8988T (cell line): ENCODE results near the gene UBA1.
A peak's percentile ranks its signal among the peaks of the same experiment; 100 is the strongest.

Source experiments
- DNase-seq: peaks from one replicate; pipeline ENCODE4 v3.0.0; 2011

UBA1 gene

DNA sequence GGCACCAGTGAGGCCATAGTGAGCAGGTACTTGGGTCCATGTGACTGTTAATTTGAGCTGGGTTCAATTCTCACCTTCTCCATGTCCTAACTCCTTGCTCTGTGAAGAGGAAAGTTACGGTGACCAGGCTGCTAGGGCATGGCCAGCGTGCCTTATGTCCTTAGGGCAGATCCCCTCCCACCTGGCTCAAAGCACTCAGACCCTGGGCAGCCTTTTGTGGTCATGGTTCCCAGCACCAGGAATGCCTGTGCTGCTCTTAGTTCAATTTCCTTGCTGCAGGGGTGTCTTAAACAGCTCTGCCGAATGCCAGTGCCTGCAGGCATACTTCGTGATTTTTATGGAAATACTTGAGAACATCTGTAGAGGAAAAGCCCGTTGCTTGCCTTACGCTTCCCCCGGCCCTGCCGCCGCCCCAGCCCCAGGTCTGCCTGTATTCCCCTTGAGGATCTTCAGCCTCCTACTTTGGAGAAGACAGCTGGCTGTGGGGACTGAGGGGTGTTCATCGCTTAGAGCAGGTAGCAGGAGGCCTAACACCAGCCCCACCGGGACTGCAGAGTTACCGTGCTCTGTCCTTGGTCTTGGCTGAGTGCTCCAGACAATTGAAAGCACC is 21.8 kb downstream of the UBA1 start:
- no peak for DNase-seq

DNA sequence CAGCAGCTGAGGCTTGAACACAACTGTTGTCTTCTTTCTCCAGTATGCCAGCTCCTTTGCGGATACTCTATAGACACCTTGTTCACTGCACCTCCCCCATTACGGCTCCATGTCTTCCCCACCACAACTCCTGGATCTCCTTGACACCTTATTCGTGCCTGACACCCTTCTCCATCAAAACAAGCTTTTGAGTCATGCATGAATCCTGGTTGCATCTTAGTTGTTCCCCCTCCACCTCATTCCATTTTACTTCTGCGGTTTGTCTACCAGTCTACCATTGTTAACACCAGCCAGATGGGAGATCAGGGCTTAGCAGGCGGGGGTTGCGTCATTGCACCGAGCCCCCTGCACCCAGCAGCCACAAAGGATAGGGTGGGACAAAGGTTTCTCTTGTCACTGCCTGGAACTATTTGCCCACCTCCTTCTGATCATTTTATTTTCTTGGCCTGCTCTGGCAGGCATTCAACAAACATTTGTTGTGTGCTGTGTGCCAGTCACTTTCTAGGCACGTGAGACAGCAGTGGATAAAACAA is 22.8 kb downstream of the UBA1 start:
- DNase-seq = no peak

DNA sequence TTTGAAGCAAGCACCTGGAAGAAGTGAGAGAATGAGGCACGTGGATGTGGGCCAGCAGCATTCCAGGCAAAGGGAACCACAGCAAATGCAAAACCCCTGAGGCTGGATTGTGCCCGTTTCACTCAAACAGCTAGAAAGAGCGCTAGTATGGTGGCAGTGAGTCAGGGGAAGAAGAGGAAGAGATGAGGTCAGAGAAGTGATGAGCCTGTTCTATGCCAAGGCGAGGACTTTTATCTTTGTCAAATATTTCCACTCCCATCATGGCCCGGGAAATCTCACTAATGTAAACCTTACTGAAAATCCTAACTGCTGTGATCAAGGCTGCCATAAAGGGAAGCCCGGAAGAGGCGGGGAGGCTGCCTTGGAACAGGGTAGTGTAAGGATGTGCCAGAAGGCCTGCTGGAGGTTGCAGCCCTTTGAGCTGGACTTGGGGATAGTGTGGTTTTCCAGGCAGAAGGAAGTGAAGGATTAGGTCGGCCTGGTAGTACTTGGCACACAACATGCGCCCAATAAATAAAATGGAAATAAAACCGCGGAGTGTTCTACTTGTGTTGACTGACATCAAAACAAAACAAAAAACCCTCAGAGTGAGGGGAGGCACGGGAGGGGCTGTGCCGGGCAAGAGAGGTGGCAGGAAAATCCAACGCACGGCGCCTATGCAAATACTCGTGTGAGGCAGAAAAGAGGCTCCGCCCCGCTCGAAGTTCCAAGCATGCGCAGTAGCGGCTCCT is 23.7 kb downstream of the UBA1 start:
- DNase-seq = no peak

DNA sequence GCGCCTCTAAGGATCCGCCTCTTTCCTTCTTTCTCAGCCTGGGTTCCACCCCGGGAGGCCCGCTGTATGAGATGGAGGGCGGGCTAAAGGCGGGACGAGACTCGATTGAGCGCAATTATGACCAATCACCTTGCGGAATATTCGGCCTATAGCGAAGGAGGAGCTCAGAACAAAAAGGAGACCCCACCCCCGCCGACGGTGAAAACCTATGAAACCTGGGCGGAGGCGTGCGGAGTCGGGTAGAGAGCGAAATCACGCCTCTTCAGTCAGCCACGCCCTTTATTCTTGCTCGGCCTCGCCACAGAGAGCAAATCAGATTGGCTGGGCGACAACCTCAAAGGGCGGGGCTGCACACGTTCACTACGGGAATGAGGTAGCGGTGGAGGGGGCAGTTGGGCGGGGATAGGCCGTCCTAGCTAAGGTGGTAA is 24.2 kb downstream of the UBA1 start:
- peak; percentile 89 for DNase-seq

DNA sequence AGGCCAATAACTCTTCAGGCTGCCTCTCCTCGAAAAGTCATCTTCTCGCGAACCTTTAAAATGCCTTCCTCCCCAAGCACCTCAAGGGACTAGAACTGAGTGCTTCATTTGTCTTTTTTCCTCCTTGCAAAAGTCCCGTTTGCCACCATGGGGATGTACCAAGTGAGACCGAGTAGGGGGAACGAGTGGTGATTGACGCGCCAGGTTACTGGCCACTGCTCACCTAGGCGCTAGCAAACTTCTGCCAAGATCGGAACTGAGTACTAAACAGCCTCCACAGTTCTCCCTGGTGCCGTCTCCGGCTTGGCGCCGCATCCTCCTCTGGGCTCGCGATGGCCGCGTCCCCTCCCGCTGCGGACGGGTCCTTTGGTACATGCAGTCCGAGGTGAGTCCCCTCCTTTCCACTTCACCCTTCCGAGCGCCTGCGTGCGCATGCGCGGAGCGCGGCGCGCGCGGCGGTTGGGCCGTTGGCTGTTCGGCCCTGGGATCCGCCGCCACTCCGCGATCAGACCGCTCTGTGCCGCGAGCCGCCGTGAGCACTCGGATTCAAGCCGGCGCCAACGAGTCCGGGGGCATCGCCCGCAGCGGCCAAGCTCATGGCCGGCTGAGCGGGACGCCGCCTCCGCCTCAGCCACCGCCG is 24.8 kb downstream of the UBA1 start, which contains the start of gene CDK16:
CDK16 (plus strand) TSS at position 402 of the 640 bp plus-strand sequence. CDS start 4,877 bp downstream, outside the sequence.
- peak; percentile 95 for DNase-seq

DNA sequence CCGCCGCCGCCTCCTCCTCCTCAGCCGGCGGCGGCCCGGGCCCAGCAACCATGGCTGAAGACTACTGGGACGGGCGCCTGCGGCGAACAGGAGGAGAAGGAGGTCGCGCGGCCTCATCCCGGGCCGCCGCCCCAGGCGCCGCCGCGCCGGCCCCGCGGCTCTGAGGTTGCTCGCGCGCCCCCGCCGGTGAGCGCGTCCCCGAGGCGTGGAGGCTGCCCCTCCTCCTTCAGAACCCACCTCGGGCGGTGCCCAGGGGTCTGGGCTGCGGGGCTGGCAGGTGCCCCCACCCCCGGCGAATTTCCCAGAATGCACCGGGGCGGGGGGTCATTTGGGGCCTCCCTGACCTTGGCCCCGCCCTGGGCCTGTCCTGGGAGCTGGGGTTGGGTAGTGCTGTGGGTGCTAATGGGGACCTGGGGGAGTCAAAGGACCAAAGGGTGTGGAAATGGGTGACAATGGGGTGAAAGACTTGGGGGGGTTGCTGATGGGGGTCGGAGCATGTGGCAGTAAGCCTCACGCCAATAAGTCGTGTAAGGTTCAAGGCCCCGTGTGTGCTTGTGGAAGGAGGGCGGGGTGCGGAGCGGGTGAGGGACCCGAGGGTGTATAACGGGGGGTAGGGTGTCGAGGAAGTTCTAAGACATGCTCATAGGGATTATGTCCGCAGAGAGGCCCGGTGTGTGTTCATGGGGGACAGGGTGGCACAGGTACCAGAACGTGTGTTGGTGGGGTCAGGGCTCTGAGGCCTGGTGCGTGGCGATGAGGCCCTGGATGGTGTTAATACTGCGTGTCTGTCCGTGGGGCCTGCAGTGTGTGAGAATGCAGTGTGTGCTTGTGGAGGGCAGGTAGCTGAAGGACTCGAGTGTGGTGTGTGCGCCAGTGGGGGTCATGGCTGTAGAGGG is 25.5 kb downstream of the UBA1 start:
- DNase-seq = no peak

DNA sequence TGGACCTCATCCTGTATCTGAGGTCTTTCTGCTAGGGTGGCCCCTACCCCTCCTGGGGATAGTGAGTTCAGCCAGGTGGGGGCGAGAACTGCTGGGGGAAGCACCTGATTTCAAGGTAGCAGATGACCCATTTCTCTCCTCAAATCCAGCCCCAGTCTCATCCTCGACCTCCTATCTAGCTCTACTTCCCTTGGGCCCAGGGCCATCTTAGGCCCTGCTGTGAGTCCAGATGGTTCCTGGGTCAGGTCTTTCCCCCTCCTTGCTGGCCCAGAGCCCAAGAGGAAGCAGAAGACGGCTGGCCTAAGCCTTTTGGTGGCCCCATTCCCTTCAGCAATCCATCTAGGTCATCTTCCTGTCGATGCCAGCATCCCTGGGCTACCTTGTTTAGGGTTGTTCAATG is 28.1 kb downstream of the UBA1 start:
- no peak for DNase-seq

DNA sequence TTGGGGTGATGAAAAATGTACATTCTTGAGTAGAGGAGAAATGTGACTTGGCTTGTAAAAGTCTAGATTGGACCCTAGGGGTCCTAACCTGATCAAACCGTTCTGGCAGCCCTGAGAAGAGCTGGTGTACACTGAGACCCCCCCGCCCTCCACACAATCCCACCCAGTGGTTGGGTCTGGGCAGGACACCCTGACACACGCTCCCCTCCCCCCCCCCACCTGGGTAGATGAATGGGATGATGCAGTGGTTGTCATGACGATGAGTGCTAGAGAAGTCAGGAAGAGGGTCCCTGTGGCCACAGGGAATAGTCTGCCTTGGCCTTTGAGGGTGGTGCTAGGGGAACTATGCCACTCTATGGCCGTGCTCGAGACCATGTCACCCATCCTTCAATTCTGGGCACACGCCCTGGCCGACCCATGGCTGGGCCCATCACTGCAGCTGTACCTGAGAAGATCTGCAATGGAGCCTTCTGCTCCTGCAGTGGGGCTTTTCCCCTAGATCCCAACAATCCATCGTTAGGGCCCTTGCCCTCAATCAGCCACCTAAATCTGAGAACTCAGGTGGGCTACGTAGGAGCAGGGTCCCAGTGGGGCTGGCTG is 29.2 kb downstream of the UBA1 start:
- DNase-seq = no peak

DNA sequence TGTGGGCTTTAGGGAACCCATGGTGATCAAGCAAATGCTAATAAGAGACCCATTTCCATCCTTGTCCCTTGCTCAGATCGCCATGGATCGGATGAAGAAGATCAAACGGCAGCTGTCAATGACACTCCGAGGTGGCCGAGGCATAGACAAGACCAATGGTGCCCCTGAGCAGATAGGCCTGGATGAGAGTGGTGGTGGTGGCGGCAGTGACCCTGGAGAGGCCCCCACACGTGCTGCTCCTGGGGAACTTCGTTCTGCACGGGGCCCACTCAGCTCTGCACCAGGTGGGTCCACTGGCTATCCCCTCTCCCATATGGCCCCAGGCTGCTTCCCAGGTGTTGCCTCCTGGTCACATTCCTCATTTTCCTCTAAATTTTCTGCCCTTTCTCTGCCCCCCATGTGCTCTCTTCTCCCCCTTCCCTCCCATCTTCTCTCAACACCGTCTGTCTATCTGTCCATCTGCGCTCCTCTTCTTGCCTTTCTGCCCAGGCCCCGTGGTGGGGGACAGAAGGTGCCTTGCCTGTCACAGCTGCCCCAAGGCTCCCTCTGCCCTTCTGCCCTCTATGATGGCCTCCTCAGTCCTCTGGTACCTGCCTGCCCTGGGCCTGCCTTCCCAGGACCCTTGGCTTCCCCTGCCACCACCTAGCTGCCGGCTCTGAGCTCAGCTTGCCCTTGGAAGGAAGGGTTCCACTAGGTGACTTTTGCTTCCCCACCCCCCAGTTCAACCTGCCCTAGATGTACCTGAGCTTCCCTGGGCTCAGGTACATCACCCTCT is 30.0 kb downstream of the UBA1 start:
- no peak for DNase-seq

DNA sequence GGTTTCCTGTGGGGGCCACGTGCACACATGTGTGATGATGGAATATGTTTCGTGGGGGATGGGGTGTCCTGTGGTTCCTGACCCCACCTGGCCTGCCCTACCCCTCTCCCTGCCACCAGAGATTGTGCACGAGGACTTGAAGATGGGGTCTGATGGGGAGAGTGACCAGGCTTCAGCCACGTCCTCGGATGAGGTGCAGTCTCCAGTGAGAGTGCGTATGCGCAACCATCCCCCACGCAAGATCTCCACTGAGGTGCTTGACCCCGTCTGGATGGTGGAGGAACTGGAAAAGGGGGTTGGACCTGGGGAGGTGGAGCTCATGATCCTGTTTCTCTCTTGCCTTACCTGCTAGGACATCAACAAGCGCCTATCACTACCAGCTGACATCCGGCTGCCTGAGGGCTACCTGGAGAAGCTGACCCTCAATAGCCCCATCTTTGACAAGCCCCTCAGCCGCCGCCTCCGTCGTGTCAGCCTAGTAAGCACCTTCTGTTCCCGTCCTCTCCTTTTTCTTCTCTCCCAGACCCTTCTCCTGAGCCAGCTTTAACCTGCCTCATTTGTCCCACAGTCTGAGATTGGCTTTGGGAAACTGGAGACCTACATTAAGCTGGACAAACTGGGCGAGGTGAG is 30.8 kb downstream of the UBA1 start:
- DNase-seq = no peak

DNA sequence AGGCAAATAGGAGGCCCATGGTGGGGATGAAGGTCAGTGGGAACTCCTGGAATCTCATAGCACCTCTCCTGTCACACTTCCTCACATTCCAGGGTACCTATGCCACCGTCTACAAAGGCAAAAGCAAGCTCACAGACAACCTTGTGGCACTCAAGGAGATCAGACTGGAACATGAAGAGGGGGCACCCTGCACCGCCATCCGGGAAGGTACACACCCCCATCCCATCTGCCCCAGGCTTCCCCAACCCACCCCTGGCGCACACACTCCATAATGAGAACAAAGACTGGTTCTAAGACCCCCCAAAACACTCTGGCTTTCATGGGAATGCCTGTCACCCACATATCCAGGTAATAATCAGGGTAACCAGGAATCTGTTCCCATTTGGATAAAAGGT is 31.3 kb downstream of the UBA1 start:
- DNase-seq = no peak

DNA sequence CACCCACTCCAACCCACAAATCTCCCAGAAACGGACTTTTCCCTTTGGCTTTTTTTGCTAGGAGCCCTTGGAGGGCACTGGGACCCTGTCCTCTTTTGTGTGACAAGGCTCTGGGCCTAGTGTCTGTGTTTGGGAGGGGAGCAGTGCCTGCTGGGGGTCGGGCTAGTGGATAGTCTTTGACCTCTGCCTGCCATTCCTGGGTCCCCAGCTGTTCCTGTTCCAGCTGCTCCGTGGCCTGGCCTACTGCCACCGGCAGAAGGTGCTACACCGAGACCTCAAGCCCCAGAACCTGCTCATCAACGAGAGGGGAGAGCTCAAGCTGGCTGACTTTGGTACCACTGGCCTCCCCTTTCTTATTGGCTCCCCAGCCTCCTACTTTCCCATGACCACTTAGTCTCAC is 32.4 kb downstream of the UBA1 start:
- DNase-seq = no peak

DNA sequence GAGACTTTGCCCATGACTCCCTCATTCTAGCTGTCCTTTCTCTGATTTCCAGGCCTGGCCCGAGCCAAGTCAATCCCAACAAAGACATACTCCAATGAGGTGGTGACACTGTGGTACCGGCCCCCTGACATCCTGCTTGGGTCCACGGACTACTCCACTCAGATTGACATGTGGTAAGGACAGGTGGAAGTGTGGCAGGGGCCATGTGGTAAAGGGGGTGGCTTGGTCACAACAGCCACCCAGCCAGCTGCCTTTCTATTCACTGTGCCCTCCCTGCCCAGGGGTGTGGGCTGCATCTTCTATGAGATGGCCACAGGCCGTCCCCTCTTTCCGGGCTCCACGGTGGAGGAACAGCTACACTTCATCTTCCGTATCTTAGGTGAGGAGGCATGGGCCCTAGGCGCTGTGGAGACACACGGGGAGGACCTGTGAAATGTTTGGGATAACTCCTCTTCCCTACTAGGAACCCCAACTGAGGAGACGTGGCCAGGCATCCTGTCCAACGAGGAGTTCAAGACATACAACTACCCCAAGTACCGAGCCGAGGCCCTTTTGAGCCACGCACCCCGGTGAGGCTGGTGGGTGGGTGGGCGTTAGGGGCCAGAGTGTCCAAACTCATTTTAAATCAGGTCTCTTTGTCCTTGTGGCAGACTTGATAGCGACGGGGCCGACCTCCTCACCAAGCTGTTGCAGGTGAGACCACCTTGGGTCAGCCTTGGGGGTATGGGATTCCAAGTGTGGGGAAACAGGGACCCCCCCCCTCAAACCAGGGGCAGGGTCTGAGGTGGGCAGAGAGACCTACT is 33.1 kb downstream of the UBA1 start:
- no peak for DNase-seq

DNA sequence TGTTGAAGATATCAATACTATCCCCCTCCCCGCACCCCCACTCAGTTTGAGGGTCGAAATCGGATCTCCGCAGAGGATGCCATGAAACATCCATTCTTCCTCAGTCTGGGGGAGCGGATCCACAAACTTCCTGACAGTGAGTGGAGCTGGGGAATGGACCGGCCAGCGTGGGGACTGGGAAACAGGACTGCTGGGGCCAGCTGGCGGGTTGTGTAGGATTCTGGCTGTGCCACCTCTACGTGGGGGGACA is 33.6 kb downstream of the UBA1 start:
- DNase-seq = no peak

DNA sequence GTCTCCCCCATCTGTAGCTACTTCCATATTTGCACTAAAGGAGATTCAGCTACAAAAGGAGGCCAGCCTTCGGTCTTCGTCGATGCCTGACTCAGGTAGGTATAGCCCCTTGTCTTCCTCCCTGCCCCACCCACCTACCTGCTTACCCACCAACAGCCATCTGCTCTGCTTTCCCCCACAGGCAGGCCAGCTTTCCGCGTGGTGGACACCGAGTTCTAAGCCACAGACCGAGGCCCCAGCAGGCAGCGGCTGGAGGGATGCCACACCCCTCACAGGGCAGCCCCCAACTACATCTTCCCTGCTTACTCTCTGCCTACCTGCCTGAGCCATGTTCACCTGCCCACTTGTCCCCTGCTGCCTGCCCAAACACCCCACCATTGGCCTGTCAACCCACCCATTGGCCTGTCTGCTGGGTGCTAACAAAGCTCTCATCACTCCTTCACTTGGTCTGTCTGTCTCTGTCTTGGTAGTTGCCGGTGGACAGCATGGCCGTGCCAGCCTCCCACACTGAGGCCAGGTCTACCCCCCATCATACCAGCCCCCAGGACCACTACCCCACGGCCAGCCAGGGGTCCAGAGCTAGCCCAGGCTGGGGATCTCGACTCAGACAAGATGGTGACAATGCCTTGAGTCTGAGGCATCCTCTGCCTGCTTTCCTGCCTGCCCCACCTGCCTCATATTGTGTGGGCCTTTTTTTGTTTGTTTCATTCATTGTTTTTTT is 35.1 kb downstream of the UBA1 start:
- no peak for DNase-seq

DNA sequence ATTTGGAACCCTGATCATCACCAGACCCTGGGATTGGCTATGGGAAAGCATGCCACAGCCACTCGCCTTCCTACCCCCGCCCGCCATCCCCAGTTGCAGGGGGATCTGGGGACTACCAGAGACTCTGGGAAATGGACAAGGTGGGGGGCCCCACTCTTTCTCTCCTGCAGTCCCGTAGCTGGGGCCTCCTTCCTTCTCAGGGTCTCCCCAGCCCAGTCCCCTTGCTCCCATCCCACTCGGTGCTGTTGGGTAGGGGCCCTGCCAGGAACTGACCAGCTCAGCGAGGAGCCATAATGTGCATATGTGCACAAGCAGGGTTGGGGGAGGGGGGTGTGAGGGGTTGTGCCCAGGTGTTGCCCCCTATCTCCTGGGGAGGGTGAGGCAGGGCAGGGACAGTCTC is 35.8 kb downstream of the UBA1 start:
- no peak for DNase-seq

DNA sequence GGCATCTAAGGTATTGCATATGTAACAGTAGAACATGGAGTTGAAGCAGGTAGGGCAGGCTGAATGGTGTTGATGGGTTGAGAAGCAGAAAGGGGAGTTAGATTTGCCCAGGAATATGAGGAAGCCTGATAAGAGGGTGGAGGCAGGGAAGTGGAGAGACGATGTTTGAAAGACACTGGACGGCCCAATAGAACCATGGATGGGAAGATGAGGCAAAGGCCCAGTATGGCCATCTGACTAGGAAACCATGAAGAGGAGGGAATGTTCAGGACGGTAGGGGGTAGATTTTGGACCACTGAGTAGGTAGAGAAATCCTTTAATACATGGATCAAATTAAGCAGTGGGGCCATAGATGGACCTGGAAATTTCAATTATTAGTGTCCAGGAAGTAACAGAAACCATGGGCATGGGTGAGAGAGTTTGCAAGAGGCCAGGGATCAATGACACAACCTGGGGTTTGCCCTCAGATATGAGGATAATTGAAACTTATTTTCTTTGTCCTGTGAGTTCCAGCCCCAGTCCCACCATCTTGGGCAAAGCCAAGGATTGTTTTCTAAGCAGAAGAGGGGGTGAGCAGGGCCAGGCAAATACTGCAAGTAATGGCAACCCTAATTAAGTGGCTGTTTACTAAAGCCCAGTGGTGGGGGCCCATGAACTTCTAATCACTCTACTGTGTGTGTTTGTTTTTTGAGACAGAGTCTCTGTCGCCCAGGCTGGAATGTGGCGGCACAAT is 36.7 kb downstream of the UBA1 start:
- DNase-seq = no peak

DNA sequence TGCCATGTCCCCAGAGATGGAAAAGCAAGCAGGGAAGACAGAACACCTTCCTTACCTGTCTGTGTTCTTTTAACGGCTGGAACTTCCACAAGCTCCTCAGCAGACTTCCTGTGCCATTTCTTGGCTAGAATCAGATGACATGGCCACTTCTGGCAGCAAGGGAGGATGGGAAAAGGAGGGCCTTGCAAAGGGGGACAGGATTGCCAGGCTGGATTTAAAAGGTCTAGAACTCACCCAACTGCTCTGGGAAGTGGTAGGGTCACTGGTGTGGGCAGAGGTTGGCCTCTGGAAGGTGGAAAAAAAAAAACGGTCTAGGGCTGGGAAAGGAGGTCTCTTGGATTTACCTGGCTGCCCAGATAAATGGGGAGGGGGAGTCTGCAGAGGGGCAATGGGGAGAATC is 37.5 kb downstream of the UBA1 start:
- no peak for DNase-seq

DNA sequence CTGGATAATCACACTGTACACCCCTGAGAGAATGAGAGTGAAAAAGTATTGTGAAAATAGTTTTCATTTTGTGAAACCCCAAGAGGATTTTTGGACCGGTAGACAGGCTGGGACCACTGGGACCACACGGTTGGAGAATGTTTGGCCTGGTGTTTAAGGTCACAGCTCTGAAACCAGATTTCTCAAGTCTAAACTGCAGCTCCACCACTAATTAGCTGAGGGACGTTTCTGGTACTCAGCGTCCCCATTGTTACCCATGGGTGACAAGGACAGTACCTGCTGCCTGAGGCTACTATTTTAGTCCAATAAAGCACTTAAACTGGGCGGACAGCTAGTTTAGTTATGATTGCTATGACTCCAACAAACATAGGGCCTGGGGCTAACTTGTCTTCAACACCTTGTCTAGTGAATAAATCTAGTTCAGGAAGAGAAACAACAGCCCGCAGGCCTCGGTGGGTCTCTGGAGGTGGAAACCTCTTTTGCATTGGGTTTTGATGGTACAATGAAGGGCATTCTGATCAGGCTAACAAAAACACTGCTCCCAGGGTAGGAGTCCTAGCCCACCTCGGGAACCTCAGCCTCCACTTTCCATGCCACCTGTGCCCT is 38.7 kb downstream of the UBA1 start:
- no peak for DNase-seq
